H1 (cell line): ENCODE data around the gene CDT1. TPM values are rescaled to one million over a fixed set of nuclear protein-coding genes. Genes with fewer than 3 reads are reported as not detected.

Source experiments
- CTCF ChIA-PET: fragments of 300-600 bp; sonication (Branson Sonifier 250); formaldehyde crosslinking; loops from one replicate; lab custom pipeline; 2021; ENCODE audit not compliant: partially characterized antibody; lab: Charles Lee
- POLR2A ChIA-PET: fragments of 300-600 bp; sonication (Branson Sonifier 250); formaldehyde crosslinking; loops from one replicate; lab custom pipeline; 2021; ENCODE audit warnings: inconsistent platforms; ENCODE audit not compliant: partially characterized antibody; lab: Charles Lee
- DNase-seq, 2 experiments: peaks; one replicate each; pipeline versions ENCODE4 v3.0.0 to v3.0.0-alpha.2; 2010 to 2022; ENCODE audit warnings: low spot score in 2 of 2, low read depth in 1 of 2, mixed read lengths in 1 of 2
- FAIRE-seq: peaks from 2 replicates; lab custom pipeline; 2011; peaks lifted over from hg19 to GRCh38; lab: Jason Lieb, UNC
- H2AFZ ChIP-seq: 2 replicates; pipeline ENCODE4 v1.8.1; 2012; ENCODE audit warnings: low read length, inconsistent platforms
- H2AK5ac ChIP-seq: 2 replicates; pipeline ENCODE4 v1.6.1; 2013; ENCODE audit warnings: low read depth, low read length
- H2BK120ac ChIP-seq: replicated peaks from 2 replicates; pipeline ENCODE3; 2013; ENCODE audit warnings: low read depth, low read length, inconsistent platforms
- H2BK12ac ChIP-seq: 2 replicates; pipeline ENCODE4 v1.6.1; 2013; ENCODE audit warnings: low read depth, low read length
- H2BK15ac ChIP-seq: 2 replicates; pipeline ENCODE4 v1.6.1; 2013; ENCODE audit warnings: low read length
- H2BK20ac ChIP-seq: 2 replicates; pipeline ENCODE4 v1.6.1; 2013; ENCODE audit warnings: low read length
- H2BK5ac ChIP-seq: 2 replicates; pipeline ENCODE4 v1.6.1; 2013; ENCODE audit warnings: low read depth, low read length
- H3K14ac ChIP-seq: 2 replicates; pipeline ENCODE4 v1.6.1; 2013; ENCODE audit warnings: inconsistent platforms; ENCODE audit not compliant: insufficient read length
- H3K18ac ChIP-seq: 2 replicates; pipeline ENCODE4 v1.6.1; 2013; ENCODE audit warnings: low read length; ENCODE audit errors: extremely low read depth
- H3K23ac ChIP-seq: 2 replicates; pipeline ENCODE4 v1.6.1; 2013; ENCODE audit warnings: inconsistent platforms; ENCODE audit not compliant: insufficient read length
- H3K23me2 ChIP-seq: 2 replicates; pipeline ENCODE4 v1.6.1; 2013; ENCODE audit warnings: low read depth, low read length
- H3K27ac ChIP-seq: 2 replicates; pipeline ENCODE4 v1.6.1; 2011; ENCODE audit warnings: low read depth, low read length, inconsistent platforms
- H3K27me3 ChIP-seq, 4 experiments: replicated peaks in 1 of 4; 1 replicate in 1 of 4; 2 replicates in 3 of 4; pipeline versions ENCODE4 v1.6.1 to v1.8.1; 2011 to 2013; ENCODE audit warnings: low read length in 3 of 4, mild to moderate bottlenecking in 3 of 4, inconsistent platforms in 2 of 4, mixed read lengths in 2 of 4, moderate library complexity in 1 of 4; ENCODE audit not compliant: control insufficient read depth in 3 of 4, insufficient read depth in 3 of 4; ENCODE audit errors: extremely low read depth in 1 of 4
- H3K36me3 ChIP-seq, 4 experiments: 2 replicates each; pipeline versions ENCODE4 v1.6.1 to v1.8.1; 2011 to 2013; ENCODE audit warnings: mild to moderate bottlenecking in 4 of 4, low read length in 3 of 4, moderate library complexity in 2 of 4, control low read depth in 1 of 4, inconsistent platforms in 1 of 4; ENCODE audit not compliant: insufficient read depth in 4 of 4, control insufficient read depth in 2 of 4
- H3K4ac ChIP-seq: replicated peaks from 2 replicates; pipeline ENCODE3; 2013; ENCODE audit warnings: low read length, low read depth, mixed read lengths, inconsistent platforms; ENCODE audit not compliant: insufficient read length
- H3K4me1 ChIP-seq, 4 experiments: replicated peaks in 1 of 4; 1 replicate in 1 of 4; 2 replicates in 3 of 4; pipeline versions ENCODE4 v1.6.1 to v1.8.1; 2011 to 2013; ENCODE audit warnings: low read length in 3 of 4, inconsistent platforms in 2 of 4, mixed read lengths in 1 of 4; ENCODE audit not compliant: insufficient read depth in 4 of 4, control insufficient read depth in 3 of 4
- H3K4me2 ChIP-seq, 2 experiments: 2 replicates each; pipeline versions ENCODE4 v1.6.1 to v1.8.1; 2011 to 2013; ENCODE audit warnings: low read depth in 2 of 2, low read length in 2 of 2, control low read depth in 1 of 2, inconsistent platforms in 1 of 2, mild to moderate bottlenecking in 1 of 2; ENCODE audit not compliant: insufficient read depth in 1 of 2
- H3K4me3 ChIP-seq, 4 experiments: fragments of 200-600, 300-600 bp in 1 of 4; sonication (generic), shearing (Covaris generic), sonication (Bioruptor Twin) in 1 of 4; 2 replicates each; pipeline versions ENCODE4 v1.5.1 to v1.8.1; 2011 to 2016; ENCODE audit warnings: low read length in 4 of 4, low read depth in 3 of 4, control low read depth in 2 of 4, inconsistent platforms in 2 of 4, mild to moderate bottlenecking in 2 of 4, mixed read lengths in 1 of 4, moderate library complexity in 1 of 4; ENCODE audit not compliant: insufficient read depth in 2 of 4; ENCODE audit errors: extremely low read depth in 1 of 4
- H3K56ac ChIP-seq: replicated peaks from 2 replicates; pipeline ENCODE3; 2013; ENCODE audit warnings: low read depth, mild to moderate bottlenecking, mixed read lengths, low read length, inconsistent platforms; ENCODE audit not compliant: insufficient read length
- H3K79me1 ChIP-seq: 2 replicates; pipeline ENCODE4 v1.6.1; 2013; ENCODE audit warnings: low read depth, low read length, control low read depth
- H3K79me2 ChIP-seq, 2 experiments: 2 replicates each; pipeline versions ENCODE4 v1.6.1 to v1.8.1; 2012 to 2013; ENCODE audit warnings: low read length in 2 of 2, mild to moderate bottlenecking in 2 of 2, inconsistent platforms in 1 of 2; ENCODE audit not compliant: insufficient read depth in 2 of 2, control insufficient read depth in 1 of 2
- H3K9ac ChIP-seq, 4 experiments: replicated peaks in 1 of 4; 1 replicate in 1 of 4; 2 replicates in 3 of 4; pipeline versions ENCODE4 v1.6.1 to v1.8.1; 2011 to 2013; ENCODE audit warnings: low read depth in 3 of 4, low read length in 3 of 4, control low read depth in 2 of 4, mild to moderate bottlenecking in 2 of 4, moderate library complexity in 2 of 4, inconsistent platforms in 1 of 4; ENCODE audit errors: extremely low read depth in 1 of 4
- H3K9me3 ChIP-seq, 2 experiments: 2 replicates each; pipeline versions ENCODE4 v1.6.1 to v1.8.1; 2012 to 2013; ENCODE audit warnings: mild to moderate bottlenecking in 2 of 2, moderate library complexity in 2 of 2, control low read depth in 1 of 2, inconsistent platforms in 1 of 2, low read depth in 1 of 2, low read length in 1 of 2, mixed read lengths in 1 of 2; ENCODE audit not compliant: insufficient read depth in 2 of 2
- H4K20me1 ChIP-seq, 2 experiments: replicated peaks in 1 of 2; 2 replicates each; pipeline versions ENCODE3 to v1.8.1; 2011 to 2013; ENCODE audit warnings: inconsistent platforms in 2 of 2, low read length in 2 of 2, mild to moderate bottlenecking in 1 of 2; ENCODE audit not compliant: insufficient read depth in 2 of 2, control insufficient read depth in 1 of 2
- H4K5ac ChIP-seq: 2 replicates; pipeline ENCODE4 v1.6.1; 2013; ENCODE audit warnings: low read length, low read depth, mixed read lengths, inconsistent platforms; ENCODE audit not compliant: insufficient read length
- H4K8ac ChIP-seq: 2 replicates; pipeline ENCODE4 v1.8.0; 2013; ENCODE audit warnings: mild to moderate bottlenecking, moderate library complexity, low read length, inconsistent platforms; ENCODE audit not compliant: insufficient read depth; ENCODE audit errors: extremely low read depth
- H4K91ac ChIP-seq: replicated peaks from 2 replicates; pipeline ENCODE3; 2013; ENCODE audit warnings: low read length, mixed read lengths, inconsistent platforms; ENCODE audit not compliant: insufficient read length
- CEBPB ChIP-seq: IDR thresholded peaks from 2 replicates; pipeline ENCODE4 v1.6.1; 2012; ENCODE audit warnings: low read depth, low read length
- TEAD4 ChIP-seq: IDR thresholded peaks from 2 replicates; pipeline ENCODE4 v1.6.1; 2012; ENCODE audit warnings: low read depth, low read length, inconsistent platforms, mixed read lengths
- WGBS, 2 experiments: shearing (Covaris generic) in 1 of 2; methylation state at CpG; one replicate each; pipeline versions ENCODE4 v1.1.6 to v1.1.7; 2013 to 2015; ENCODE audit warnings: low lambda C conversion rate in 2 of 2, mixed read lengths in 2 of 2, inconsistent platforms in 1 of 2, low coverage in 1 of 2, missing lambda C conversion rate in 1 of 2; ENCODE audit not compliant: insufficient replicate concordance in 2 of 2, insufficient coverage in 1 of 2, insufficient read length in 1 of 2; ENCODE audit errors: extremely low coverage in 1 of 2, missing lambda C conversion rate in 1 of 2; 5-methylcytosine and 5-hydroxymethylcytosine counted together
- polyA plus RNA-seq, 7 experiments: library from polyadenylated mRNA; depleted of rRNA in 3 of 7; stranded (reverse) in 5 of 7; unstranded in 2 of 7; fragments of >200 nt in 5 of 7; fragments of 200-250 nt in 2 of 7; gene quantifications; 1 replicate in 5 of 7; 2 replicates in 1 of 7; 4 replicates in 1 of 7; pipeline versions ENCODE4 v1.2.1 to v1.2.3, GENCODE V29; 2011 to 2013; ENCODE audit warnings: missing spikeins in 2 of 7, mixed read lengths in 2 of 7
- total RNA-seq: library from RNA; stranded (reverse); fragmentation: NEBNext Ultra II Directional; extraction: Animal tissue kit (Norgen Biotek cat#: 25700); gene quantifications from 2 replicates; pipeline ENCODE4 v1.2.1, GENCODE V29; 2021
- TF ChIP-seq, protein P1 (sequence below): IDR thresholded peaks from 2 replicates; pipeline ENCODE4 v1.6.1; 2012; ENCODE audit warnings: inconsistent platforms

Gene CDT1
- total and polyA plus RNA-seq, 2 of the 8 experiments (the other 6 are each of a cell fraction or from before 2014, with no cell fraction given) = 76.7 to 95.4 TPM

DNA sequence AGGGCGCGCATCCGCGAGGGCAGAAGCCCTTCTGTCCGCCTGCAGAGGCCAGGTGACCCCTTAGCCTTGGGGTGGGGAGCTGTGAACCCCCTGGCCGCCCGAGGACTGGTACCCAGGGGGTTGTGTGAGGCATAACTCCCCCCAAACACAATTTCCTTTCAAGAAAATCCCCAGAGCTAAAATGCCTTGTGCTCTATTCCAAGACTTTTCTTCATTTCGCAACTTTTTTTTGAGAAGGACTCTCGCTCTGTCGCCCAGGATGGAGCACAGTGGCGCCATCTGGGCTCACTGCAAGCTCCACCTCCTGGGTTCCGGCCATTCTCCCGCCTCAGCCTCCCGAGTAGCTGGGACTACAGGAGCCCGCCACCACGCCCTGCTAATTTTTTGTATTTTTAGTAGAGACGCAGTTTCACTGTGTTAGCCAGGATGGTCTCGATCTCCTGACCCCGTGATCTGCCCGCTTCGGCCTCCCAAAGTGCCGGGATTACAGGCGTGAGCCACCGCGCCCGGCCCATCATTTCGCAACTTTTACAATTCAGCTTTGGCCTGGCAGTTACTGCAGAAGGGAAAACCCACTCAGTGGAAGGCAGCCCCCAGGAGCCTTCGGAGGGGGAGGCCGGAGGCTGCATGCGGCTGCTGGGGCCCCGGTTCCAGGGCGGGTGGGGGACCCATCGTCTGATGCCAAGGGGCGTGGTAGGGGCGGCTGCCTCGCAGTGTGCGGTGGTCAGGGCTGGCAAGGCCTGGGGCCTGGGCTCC, 9.1 kb downstream of the CDT1 start:
- CTCF ChIA-PET = interaction anchor here (0.6 to 5.7 kb wide), 26 partner anchors 8 to 404 kb away, joined by 3 to 29 read pairs (median 4); partner anchors contain the start of genes GALNS and TRAPPC2L
- WGBS, 2 experiments = 46% methylated on average over 25 of the region's 37 CpGs; no CpG with 5 or more reads in 1 of the 2 experiments
- Histone ChIP-seq H4K8ac (peak overlapping the region; percentile 98), H4K20me1 (peaks cover 20 to 25% of the 10 kb centered on the region in 2 experiments), H3K23me2 (peaks cover 10% of the 10 kb centered on the region), H3K27me3 (no peaks in the 10 kb centered on the region), H3K9me3 (no peaks in the 10 kb centered on the region), H2AK5ac (no peak overlapping the region), H3K56ac (peak overlapping the region; percentile 98), H2BK120ac (no peak overlapping the region), H3K23ac (no peak overlapping the region), H3K4me3 (peak overlapping the region; percentile 67 to 86 (median 82)), H2AFZ (peak overlapping the region; percentile 72; the same call in 1 of the 2 replicates), H3K4me2 (peak overlapping the region; percentile 82 to 90), H4K91ac (peak overlapping the region; percentile 99), H2BK15ac (no peak overlapping the region), H3K4me1 (peaks cover 0 to 11% (median 4%) of the 10 kb centered on the region in 4 experiments; a peak in 5 of 7 replicates), H2BK12ac (no peak overlapping the region), H3K79me2 (peaks cover 0 to 18% of the 10 kb centered on the region in 2 experiments; a peak in 2 of 4 replicates), H3K36me3 (peaks cover 11 to 31% (median 18%) of the 10 kb centered on the region in 4 experiments), H4K5ac (peak overlapping the region; percentile 100), H2BK20ac (no peak overlapping the region), H3K79me1 (0 out of 2 replicates have a peak, but pooled peaks cover 6% of the 10 kb centered on the region), H3K4ac (no peak overlapping the region), H3K27ac (peak overlapping the region; percentile 85; the same call in 1 of the 2 replicates), H3K9ac (peak overlapping the region in 3 of 4 experiments; percentile 33 to 86 (median 86); a peak in 4 of 7 replicates), H3K14ac (no peak overlapping the region), H2BK5ac (no peak overlapping the region), H3K18ac (no peak overlapping the region)
- FAIRE-seq (no peak), DNase-seq (no peak)
- POLR2A ChIA-PET = interaction anchor here (0.7 to 8.1 kb wide), 17 partner anchors 6 to 361 kb away, joined by 3 to 77 read pairs (median 4); partner anchors contain the start of genes GALNS and TRAPPC2L
- no peak for TF ChIP-seq TEAD4
- TF ChIP-seq, protein P1, sequence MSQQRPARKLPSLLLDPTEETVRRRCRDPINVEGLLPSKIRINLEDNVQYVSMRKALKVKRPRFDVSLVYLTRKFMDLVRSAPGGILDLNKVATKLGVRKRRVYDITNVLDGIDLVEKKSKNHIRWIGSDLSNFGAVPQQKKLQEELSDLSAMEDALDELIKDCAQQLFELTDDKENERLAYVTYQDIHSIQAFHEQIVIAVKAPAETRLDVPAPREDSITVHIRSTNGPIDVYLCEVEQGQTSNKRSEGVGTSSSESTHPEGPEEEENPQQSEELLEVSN = 0 out of 2 replicates have a peak, but pooled peaks have one; percentile 37
- peak; percentile 71 for TF ChIP-seq CEBPB
